BJ (cell line): ENCODE data around the gene TTC28. TPM values are rescaled to one million over a fixed set of nuclear protein-coding genes. Genes with fewer than 3 reads are reported as not detected.

ENCODE experiments used
- CTCF ChIA-PET: fragments of 350-600 bp; formaldehyde crosslinking; extraction: SDS; loops from one replicate; lab custom pipeline; 2021; ENCODE audit warnings: antibody characterized with exemption, inconsistent platforms; lab: Yijun Ruan, JAX
- POLR2A ChIA-PET: fragments of 300-600 bp; sonication (Branson Sonifier 250); formaldehyde crosslinking; extraction: SDS; loops from one replicate; lab custom pipeline; 2021; ENCODE audit warnings: antibody characterized with exemption; lab: Charles Lee
- DNase-seq: peaks from one replicate; pipeline ENCODE4 v3.0.0-alpha.2; 2011; ENCODE audit warnings: low read depth
- H3K27me3 ChIP-seq: 2 replicates; pipeline ENCODE4 v1.6.0; 2011; ENCODE audit warnings: low read length; ENCODE audit not compliant: control insufficient read depth, insufficient read depth
- H3K36me3 ChIP-seq: 2 replicates; pipeline ENCODE4 v1.5.1; 2011; ENCODE audit warnings: low read length; ENCODE audit not compliant: control insufficient read depth, insufficient read depth
- H3K4me3 ChIP-seq: 2 replicates; pipeline ENCODE4 v1.5.1; 2011; ENCODE audit warnings: low read depth, mild to moderate bottlenecking, control low read depth, low read length
- CTCF ChIP-seq: IDR thresholded peaks from 2 replicates; pipeline ENCODE4 v1.5.1; 2011; ENCODE audit warnings: low read depth, mild to moderate bottlenecking, control low read depth, inconsistent platforms, low read length, moderate library complexity; ENCODE audit not compliant: insufficient read depth
- polyA plus RNA-seq: library from polyadenylated mRNA; depleted of rRNA; stranded (reverse); fragments of >200 nt; gene quantifications from 2 replicates; pipeline ENCODE4 v1.2.3, GENCODE V29; 2011

Gene TTC28
- polyA plus RNA-seq, 1 experiment: 8.7 TPM

GRCh38 chr22:28438183-28438768 is 241.4 kb downstream of the TTC28 start:
- CTCF ChIA-PET: no interaction called here
- no peaks in the 10 kb centered on the region for H3K27me3 ChIP-seq
- no peak overlapping the region for H3K4me3 ChIP-seq
- TF ChIP-seq CTCF: no peak
- no peak for DNase-seq
- no peaks in the 10 kb centered on the region for H3K36me3 ChIP-seq
- POLR2A ChIA-PET: no interaction called here

GRCh38 chr22:28435982-28436381 is 243.7 kb downstream of the TTC28 start:
- DNase-seq: no peak
- Histone ChIP-seq H3K36me3 (no peaks in the 10 kb centered on the region), H3K4me3 (no peak overlapping the region), H3K27me3 (no peaks in the 10 kb centered on the region)
- no peak for TF ChIP-seq CTCF
- CTCF ChIA-PET: interaction anchor here (0.9 to 1.4 kb wide), 4 partner anchors 11 to 385 kb away, joined by 3 to 4 read pairs (median 3); no protein-coding TSS in a partner anchor
- POLR2A ChIA-PET: no interaction called here

GRCh38 chr22:28435140-28435768 is 244.4 kb downstream of the TTC28 start:
- Histone ChIP-seq H3K27me3 (no peaks in the 10 kb centered on the region), H3K36me3 (no peaks in the 10 kb centered on the region), H3K4me3 (no peak overlapping the region)
- POLR2A ChIA-PET: no interaction called here
- no peak for TF ChIP-seq CTCF
- DNase-seq: no peak
- CTCF ChIA-PET: interaction anchor here (1.4 kb wide), 1 partner anchor 383 kb away, joined by 3 read pairs; no protein-coding TSS in a partner anchor

- H3K4me3 ChIP-seq: no peak overlapping the region
- no peaks in the 10 kb centered on the region for H3K27me3 ChIP-seq
- CTCF ChIA-PET: interaction anchor here (0.6 to 1.0 kb wide), 3 partner anchors 10 to 386 kb away, joined by 3 to 6 read pairs (median 3); no protein-coding TSS in a partner anchor
- no peak for DNase-seq
- POLR2A ChIA-PET: no interaction called here
- H3K36me3 ChIP-seq: no peaks in the 10 kb centered on the region
- TF ChIP-seq CTCF: no peak
Measured at GRCh38 chr22:28430466-28431025, 249.1 kb downstream of the TTC28 start.

GRCh38 chr22:28429711-28430110 is 249.9 kb downstream of the TTC28 start:
- TF ChIP-seq CTCF: no peak
- H3K27me3 ChIP-seq: no peaks in the 10 kb centered on the region
- no peaks in the 10 kb centered on the region for H3K36me3 ChIP-seq
- ChIA-PET POLR2A (no interaction called here), CTCF (interaction anchor here (1.3 kb wide), 1 partner anchor 163 kb away, joined by 3 read pairs; no protein-coding TSS in a partner anchor)
- no peak overlapping the region for H3K4me3 ChIP-seq
- no peak for DNase-seq
